A549 (cell line): ENCODE data around the gene ZBTB44. TPM values are rescaled to one million over a fixed set of nuclear protein-coding genes. Genes with fewer than 3 reads are reported as not detected.

Experiments used
- ATAC-seq, 2 experiments: fragments of 200-7000 bp in 1 of 2; fragments of >200 bp in 1 of 2; cut with Nextera tagmentation in 1 of 2; cut with Tn5 transposase in 1 of 2; 3 replicates each; pipeline versions ENCODE4 v1.8.0 to v1.9.1; 2018 to 2020; ENCODE audit warnings: mild to moderate bottlenecking in 1 of 2, moderate library complexity in 1 of 2
- CTCF ChIA-PET: fragments of 300-600 bp; sonication (Branson Sonifier 250); formaldehyde crosslinking; extraction: SDS; loops from one replicate; lab custom pipeline; 2021; ENCODE audit warnings: antibody characterized with exemption, inconsistent platforms; lab: Yijun Ruan, JAX
- POLR2A ChIA-PET: fragments of 350-600 bp; formaldehyde crosslinking; extraction: SDS; loops from one replicate; lab custom pipeline; 2021; ENCODE audit warnings: antibody characterized with exemption, inconsistent platforms; lab: Yijun Ruan, JAX
- DNase-seq, 2 experiments: peaks; one replicate each; pipeline versions ENCODE4 v3.0.0 to v3.0.0-alpha.2; 2011 to 2016; ENCODE audit warnings: low read depth in 1 of 2, low spot score in 1 of 2
- FAIRE-seq: peaks from 2 replicates; lab custom pipeline; 2011; peaks lifted over from hg19 to GRCh38; lab: Jason Lieb, UNC
- H3K27ac ChIP-seq, 2 experiments: fragments of >200 bp; sonication (Bioruptor Twin); formaldehyde crosslinking; 3 replicates each; pipeline ENCODE4 v1.5.1; 2016 to 2017
- H3K4me1 ChIP-seq: fragments of >200 bp; sonication (Bioruptor Twin); formaldehyde crosslinking; 3 replicates; pipeline ENCODE4 v1.6.1; 2016
- H3K4me2 ChIP-seq: fragments of >200 bp; sonication (Bioruptor Twin); formaldehyde crosslinking; 3 replicates; pipeline ENCODE4 v1.6.1; 2016
- H3K4me3 ChIP-seq: fragments of >200 bp; sonication (Bioruptor Twin); formaldehyde crosslinking; 3 replicates; pipeline ENCODE4 v1.5.1; 2016
- H3K9me3 ChIP-seq: fragments of >200 bp; sonication (Bioruptor Twin); formaldehyde crosslinking; 3 replicates; pipeline ENCODE4 v1.6.1; 2016
- BHLHE40 ChIP-seq: IDR thresholded peaks from 2 replicates; pipeline ENCODE4 v1.6.1; 2012; ENCODE audit warnings: low read depth, low read length, inconsistent platforms
- CBX2 ChIP-seq: fragments of 200-600 bp; sonication (generic); IDR thresholded peaks from 2 replicates; pipeline ENCODE4 v1.6.1; 2016; ENCODE audit warnings: low read depth, mild to moderate bottlenecking, borderline replicate concordance
- CBX8 ChIP-seq: fragments of 200-600 bp; sonication (generic); IDR thresholded peaks from 2 replicates; pipeline ENCODE4 v1.6.1; 2016
- CEBPB ChIP-seq, 2 experiments: fragments of >200 bp in 1 of 2; sonication (Bioruptor Twin) in 1 of 2; formaldehyde crosslinking in 1 of 2; IDR thresholded peaks; 2 replicates each; pipeline ENCODE4 v1.6.1; 2012 to 2016
- CHD4 ChIP-seq: fragments of 200-600 bp; sonication (generic); IDR thresholded peaks from 2 replicates; pipeline ENCODE4 v1.6.1; 2016; ENCODE audit warnings: antibody characterized with exemption, mild to moderate bottlenecking, borderline replicate concordance
- E2F6 ChIP-seq: IDR thresholded peaks from 2 replicates; pipeline ENCODE4 v1.6.1; 2012; ENCODE audit warnings: low read depth, borderline replicate concordance
- EHMT2 ChIP-seq: fragments of 200-600 bp; sonication (generic); IDR thresholded peaks from 2 replicates; pipeline ENCODE4 v1.6.1; 2016; ENCODE audit warnings: antibody characterized with exemption, low read depth, mild to moderate bottlenecking, moderate library complexity
- EP300 ChIP-seq, 2 experiments: fragments of >200 bp; sonication (Bioruptor Twin); formaldehyde crosslinking; IDR thresholded peaks; 2 replicates in 1 of 2; 3 replicates in 1 of 2; pipeline ENCODE4 v1.6.1; 2016 to 2017
- HDAC2 ChIP-seq: fragments of 200-600 bp; sonication (generic); IDR thresholded peaks from 2 replicates; pipeline ENCODE4 v1.6.1; 2016
- HEYL ChIP-seq: fragments of 250-450 bp; sonication (Bioruptor Pico); IDR thresholded peaks from 2 replicates; pipeline ENCODE4 v1.8.0; 2021; ENCODE audit warnings: mild to moderate bottlenecking, moderate library complexity
- HOXA7 ChIP-seq: fragments of 250-450 bp; sonication (Bioruptor Pico); IDR thresholded peaks from 2 replicates; pipeline ENCODE4 v1.5.0; 2020; ENCODE audit warnings: mild to moderate bottlenecking, moderate library complexity
- HOXB13 ChIP-seq: fragments of 250-450 bp; sonication (Bioruptor Pico); IDR thresholded peaks from 2 replicates; pipeline ENCODE4 v1.5.0; 2020; ENCODE audit warnings: low read depth, mild to moderate bottlenecking, moderate library complexity
- HOXB5 ChIP-seq: fragments of 250-450 bp; sonication (Bioruptor Pico); IDR thresholded peaks from 2 replicates; pipeline ENCODE4 v1.5.0; 2020; ENCODE audit warnings: mild to moderate bottlenecking, moderate library complexity
- JUN ChIP-seq, 2 experiments: fragments of >200 bp; sonication (Bioruptor Twin); formaldehyde crosslinking; IDR thresholded peaks; 2 replicates in 1 of 2; 3 replicates in 1 of 2; pipeline ENCODE4 v1.6.1; 2016 to 2017
- KDM1A ChIP-seq: fragments of 200-600 bp; sonication (generic); IDR thresholded peaks from 2 replicates; pipeline ENCODE4 v1.6.1; 2016; ENCODE audit warnings: low read depth, mild to moderate bottlenecking
- MAX ChIP-seq: IDR thresholded peaks from 2 replicates; pipeline ENCODE4 v1.6.1; 2012
- MYC ChIP-seq: IDR thresholded peaks from 2 replicates; pipeline ENCODE4 v1.6.1; 2012; ENCODE audit warnings: mild to moderate bottlenecking, inconsistent platforms, low read length, improper control_type of control experiment, borderline replicate concordance
- NR3C1 ChIP-seq: fragments of >200 bp; sonication (Bioruptor Twin); formaldehyde crosslinking; IDR thresholded peaks from 3 replicates; pipeline ENCODE4 v1.6.1; 2017
- RARB ChIP-seq: fragments of 250-450 bp; sonication (Bioruptor Pico); IDR thresholded peaks from 2 replicates; pipeline ENCODE4 v1.8.0; 2021; ENCODE audit warnings: mild to moderate bottlenecking, moderate library complexity
- RCOR1 ChIP-seq: fragments of 150-350 bp; IDR thresholded peaks from 2 replicates; pipeline ENCODE4 v1.6.1; 2014; ENCODE audit warnings: antibody characterized with exemption, low read length, low read depth
- RFX5 ChIP-seq: fragments of 450-650 bp; IDR thresholded peaks from 2 replicates; pipeline ENCODE4 v1.7.1; 2014; ENCODE audit warnings: antibody characterized with exemption, mild to moderate bottlenecking, moderate library complexity
- SMC3 ChIP-seq: fragments of >200 bp; sonication (Bioruptor Twin); formaldehyde crosslinking; IDR thresholded peaks from 3 replicates; pipeline ENCODE4 v1.6.1; 2018; ENCODE audit warnings: inconsistent platforms
- SREBF2 ChIP-seq: fragments of 450-650 bp; IDR thresholded peaks from 2 replicates; pipeline ENCODE4 v1.6.1; 2014; ENCODE audit warnings: mild to moderate bottlenecking, moderate library complexity
- TFCP2L1 ChIP-seq: fragments of 250-450 bp; sonication (Bioruptor Pico); IDR thresholded peaks from 2 replicates; pipeline ENCODE4 v1.5.0; 2021; ENCODE audit warnings: mild to moderate bottlenecking
- ZSCAN20 ChIP-seq: fragments of 250-450 bp; sonication (Bioruptor Pico); IDR thresholded peaks from 2 replicates; pipeline ENCODE4 v1.8.0; 2022; ENCODE audit warnings: mild to moderate bottlenecking, moderate library complexity
- WGBS: methylation state at CpG from one replicate; pipeline ENCODE4 v1.1.6; 2017; ENCODE audit errors: missing lambda C conversion rate; 5-methylcytosine and 5-hydroxymethylcytosine counted together
- polyA plus RNA-seq, 4 experiments: library from polyadenylated mRNA; depleted of rRNA in 3 of 4; stranded (reverse); fragments of >200 nt; fragmentation: RNase III in 1 of 4; extraction: RNeasy Plus Mini Kit Qiagen cat#74134 plus additional on column Dnase treatment in 1 of 4; gene quantifications; 2 replicates in 3 of 4; 3 replicates in 1 of 4; pipeline ENCODE4 v1.2.3, GENCODE V29; 2011 to 2017
- TF ChIP-seq, protein P1 (sequence below): fragments of 150-350 bp; IDR thresholded peaks from 2 replicates; pipeline ENCODE4 v1.6.1; 2014; ENCODE audit warnings: low read depth, mild to moderate bottlenecking, low read length

The ZBTB44 gene
- polyA plus RNA-seq, 2 of the 4 experiments (the other 2 are of a cell fraction), result 6.7 to 16.1 TPM

GRCh38 chr11:130261571-130261970 is 53.1 kb downstream of the ZBTB44 start:
- TF ChIP-seq EHMT2 (no peak), HEYL (no peak), RCOR1 (no peak), HOXB5 (CRISPR knock-in tag) (no peak), SREBF2 (no peak), SMC3 (no peak), MAX (no peak), KDM1A (no peak), CBX8 (no peak), TFCP2L1 (CRISPR knock-in tag) (no peak), HOXB13 (CRISPR knock-in tag) (no peak), RFX5 (no peak), E2F6 (no peak)
- TF ChIP-seq, protein P1, sequence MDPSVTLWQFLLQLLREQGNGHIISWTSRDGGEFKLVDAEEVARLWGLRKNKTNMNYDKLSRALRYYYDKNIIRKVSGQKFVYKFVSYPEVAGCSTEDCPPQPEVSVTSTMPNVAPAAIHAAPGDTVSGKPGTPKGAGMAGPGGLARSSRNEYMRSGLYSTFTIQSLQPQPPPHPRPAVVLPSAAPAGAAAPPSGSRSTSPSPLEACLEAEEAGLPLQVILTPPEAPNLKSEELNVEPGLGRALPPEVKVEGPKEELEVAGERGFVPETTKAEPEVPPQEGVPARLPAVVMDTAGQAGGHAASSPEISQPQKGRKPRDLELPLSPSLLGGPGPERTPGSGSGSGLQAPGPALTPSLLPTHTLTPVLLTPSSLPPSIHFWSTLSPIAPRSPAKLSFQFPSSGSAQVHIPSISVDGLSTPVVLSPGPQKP, result no peak
- H3K4me1 ChIP-seq, result peaks cover 8% of the 10 kb centered on the region; the same call in 1 of the 3 replicates
- WGBS, result 97% methylated on average over 5 of the region's 5 CpGs
- H3K4me2 ChIP-seq, result no peak overlapping the region
- peaks cover 10% of the 10 kb centered on the region; the same call in 2 of the 3 replicates for H3K9me3 ChIP-seq
- POLR2A ChIA-PET, result no interaction called here
- H3K27ac ChIP-seq, result no peak overlapping the region
- CTCF ChIA-PET, result no interaction called here
- DNase-seq (no peak), ATAC-seq (no peak), FAIRE-seq (no peak)
- no peak overlapping the region for H3K4me3 ChIP-seq

GRCh38 chr11:130260742-130261141 is 54.0 kb downstream of the ZBTB44 start:
- CTCF ChIA-PET, result no interaction called here
- 95% methylated on average over 6 of the region's 6 CpGs for WGBS
- H3K27ac ChIP-seq, result no peak overlapping the region
- no peak for TF ChIP-seq MYC
- TF ChIP-seq CEBPB (IDR thresholded peaks at IDR 0.05), result no peak
- no peak for TF ChIP-seq HDAC2
- TF ChIP-seq CBX2, result no peak
- TF ChIP-seq ZSCAN20 (CRISPR knock-in tag), result no peak
- TF ChIP-seq SREBF2, result no peak
- no peak for TF ChIP-seq TFCP2L1 (CRISPR knock-in tag)
- TF ChIP-seq NR3C1, result no peak
- TF ChIP-seq CHD4, result no peak
- TF ChIP-seq JUN (IDR thresholded peaks at IDR 0.05), result no peak
- TF ChIP-seq HOXA7 (CRISPR knock-in tag), result no peak
- no peak for TF ChIP-seq RARB (CRISPR knock-in tag)
- no peak for TF ChIP-seq KDM1A
- no peak for TF ChIP-seq BHLHE40
- TF ChIP-seq EP300 (IDR thresholded peaks at IDR 0.05), result no peak
- TF ChIP-seq, all 56 proteins: peak for 0
- no peak overlapping the region for H3K4me2 ChIP-seq
- peaks cover 10% of the 10 kb centered on the region; the same call in 2 of the 3 replicates for H3K9me3 ChIP-seq
- H3K4me1 ChIP-seq, result peaks cover 8% of the 10 kb centered on the region; the same call in 1 of the 3 replicates
- FAIRE-seq (no peak), ATAC-seq (no peak), DNase-seq (no peak)
- POLR2A ChIA-PET, result no interaction called here
- H3K4me3 ChIP-seq, result no peak overlapping the region
